Measurements from ENCODE around the gene TMA7.

- no peak for TF ChIP-seq YY1 (IDR thresholded peaks at IDR 0.05; ENCODE audit: insufficient read depth, insufficient read length)
- no peak for TF ChIP-seq SUZ12 (IDR thresholded peaks at IDR 0.05; ENCODE audit: extremely low read depth, insufficient read depth, insufficient read length)
Measured at GRCh38 chr3:48419149-48419548, 20.9 kb upstream of the TMA7 start.
